MCF 10A (cell line): Measurements from ENCODE around the gene ERBB3. TPM values are rescaled to one million over a fixed set of nuclear protein-coding genes. Genes with fewer than 3 reads are reported as not detected.

ENCODE experiments used
- BruUV-seq: library from RNA; stranded (reverse); fragments of 400-500 nt; replicated peaks from 2 replicates; lab custom pipeline; 2021; lab: Mats Ljungman, UMichigan
- CTCF ChIA-PET: fragments of 300-600 bp; sonication (Branson Sonifier 250); formaldehyde crosslinking; extraction: SDS; loops from one replicate; lab custom pipeline; 2021; ENCODE audit warnings: antibody characterized with exemption, inconsistent platforms; lab: Yijun Ruan, JAX
- POLR2A ChIA-PET: fragments of 300-600, 350-650 bp; sonication (Branson Sonifier 250); formaldehyde crosslinking; extraction: SDS; loops from one replicate; lab custom pipeline; 2020; ENCODE audit warnings: antibody characterized with exemption, inconsistent platforms; lab: Yijun Ruan, JAX
- DNase-seq: peaks from one replicate; pipeline ENCODE4 v3.0.0-alpha.2; 2018; ENCODE audit not compliant: unreplicated experiment
- H3K27ac Mint-ChIP-seq: one replicate; pipeline ENCODE4 v1.8.0; 2022; ENCODE audit warnings: mild to moderate bottlenecking, low read depth, mixed read lengths; ENCODE audit not compliant: unreplicated experiment
- H3K27me3 Mint-ChIP-seq: one replicate; pipeline ENCODE4 v1.8.0; 2022; ENCODE audit warnings: mixed read lengths; ENCODE audit not compliant: insufficient read depth, unreplicated experiment
- H3K36me3 Mint-ChIP-seq: one replicate; pipeline ENCODE4 v1.8.0; 2022; ENCODE audit warnings: mild to moderate bottlenecking, moderate library complexity, mixed read lengths; ENCODE audit not compliant: insufficient read depth, unreplicated experiment
- H3K4me1 Mint-ChIP-seq: one replicate; pipeline ENCODE4 v1.8.0; 2022; ENCODE audit warnings: mixed read lengths; ENCODE audit not compliant: insufficient read depth, unreplicated experiment
- H3K4me3 Mint-ChIP-seq: one replicate; pipeline ENCODE4 v1.8.0; 2022; ENCODE audit warnings: mild to moderate bottlenecking, moderate library complexity, mixed read lengths; ENCODE audit not compliant: unreplicated experiment
- H3K9me3 Mint-ChIP-seq: one replicate; pipeline ENCODE4 v1.8.0; 2022; ENCODE audit warnings: mixed read lengths; ENCODE audit not compliant: unreplicated experiment
- intact Hi-C: fragments of 100-400 bp; cut with micrococcal nuclease; formaldehyde crosslinking; loops from 2 replicates; pipeline ENCODE4 v1.14.1; 2022
- total RNA-seq: library from RNA; stranded (reverse); gene quantifications from 2 replicates; pipeline ENCODE4 v1.2.3, GENCODE V29; 2022
- TF ChIP-seq, protein P1 (sequence below): fragments of 200-600 bp; IDR thresholded peaks from one replicate; pipeline ENCODE4 v1.8.0; 2022; ENCODE audit warnings: antibody characterized with exemption, mild to moderate bottlenecking; ENCODE audit not compliant: unreplicated experiment

ERBB3 gene
- total RNA-seq, 1 experiment from 2014 or later, result 3.7 TPM

DNA sequence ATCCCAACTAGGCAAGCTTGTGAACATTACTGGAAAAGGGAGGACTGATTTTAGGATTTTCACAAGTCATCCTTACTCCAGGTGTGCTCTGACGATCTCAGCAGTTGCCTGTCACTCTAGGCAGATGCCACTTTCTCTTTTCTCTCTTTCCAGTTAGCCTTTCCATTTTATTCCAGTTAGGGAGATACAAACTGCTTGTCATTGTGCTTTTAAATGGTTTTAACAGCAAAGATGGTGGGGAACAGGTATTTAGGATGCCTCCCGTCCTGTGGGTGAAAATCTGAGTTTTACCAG is 25.6 kb downstream of the ERBB3 start:
- ChIA-PET POLR2A (interaction anchor here (0.7 to 10.0 kb wide), 17 partner anchors 9 to 367 kb away, joined by 3 to 249 read pairs (median 10); partner anchors contain the start of genes DGKA, DNAJC14, ERBB3 and ESYT1), CTCF (interaction anchor here (0.6 to 3.4 kb wide), 8 partner anchors 10 to 369 kb away, joined by 3 to 24 read pairs (median 5); partner anchors contain the start of genes RAB5B and ZC3H10)
- Mint-ChIP-seq H3K27me3 (no peaks in the 10 kb centered on the region), H3K9me3 (no peaks in the 10 kb centered on the region), H3K36me3 (peaks cover 55% of the 10 kb centered on the region), H3K4me3 (peak overlapping the region; percentile 97), H3K27ac (peak overlapping the region; percentile 95), H3K4me1 (peaks cover 11% of the 10 kb centered on the region)
- intact Hi-C loops, result no loop called here
- TF ChIP-seq, protein P1, sequence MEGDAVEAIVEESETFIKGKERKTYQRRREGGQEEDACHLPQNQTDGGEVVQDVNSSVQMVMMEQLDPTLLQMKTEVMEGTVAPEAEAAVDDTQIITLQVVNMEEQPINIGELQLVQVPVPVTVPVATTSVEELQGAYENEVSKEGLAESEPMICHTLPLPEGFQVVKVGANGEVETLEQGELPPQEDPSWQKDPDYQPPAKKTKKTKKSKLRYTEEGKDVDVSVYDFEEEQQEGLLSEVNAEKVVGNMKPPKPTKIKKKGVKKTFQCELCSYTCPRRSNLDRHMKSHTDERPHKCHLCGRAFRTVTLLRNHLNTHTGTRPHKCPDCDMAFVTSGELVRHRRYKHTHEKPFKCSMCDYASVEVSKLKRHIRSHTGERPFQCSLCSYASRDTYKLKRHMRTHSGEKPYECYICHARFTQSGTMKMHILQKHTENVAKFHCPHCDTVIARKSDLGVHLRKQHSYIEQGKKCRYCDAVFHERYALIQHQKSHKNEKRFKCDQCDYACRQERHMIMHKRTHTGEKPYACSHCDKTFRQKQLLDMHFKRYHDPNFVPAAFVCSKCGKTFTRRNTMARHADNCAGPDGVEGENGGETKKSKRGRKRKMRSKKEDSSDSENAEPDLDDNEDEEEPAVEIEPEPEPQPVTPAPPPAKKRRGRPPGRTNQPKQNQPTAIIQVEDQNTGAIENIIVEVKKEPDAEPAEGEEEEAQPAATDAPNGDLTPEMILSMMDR, result no peak
- DNase-seq, result no peak
- BruUV-seq, result no TSS peak

DNA sequence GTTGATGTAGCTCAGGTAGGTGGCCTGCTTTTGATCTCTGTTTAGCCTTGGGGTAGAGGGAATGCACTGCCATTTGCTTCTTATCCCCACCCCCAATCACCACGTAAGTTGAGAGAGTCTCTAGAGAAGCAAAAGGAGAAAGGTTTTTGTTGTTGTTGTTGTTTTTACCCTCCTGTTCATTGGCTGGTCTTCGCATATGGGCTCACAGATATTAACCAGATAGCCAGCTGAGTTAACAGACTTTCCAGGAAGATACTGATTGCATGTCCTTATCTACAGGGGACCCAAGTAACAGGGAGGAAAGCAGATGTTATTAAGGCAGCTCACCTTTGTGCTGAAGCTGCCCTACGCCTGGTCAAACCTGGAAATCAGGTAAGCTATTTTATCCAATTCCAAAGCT is 27.3 kb downstream of the ERBB3 start:
- TF ChIP-seq, protein P1, result no peak
- ChIA-PET POLR2A (interaction anchor here (0.7 to 10.0 kb wide), 8 partner anchors 10 to 378 kb away, joined by 3 to 249 read pairs (median 4); partner anchors contain the start of genes ESYT1, RAB5B, RPL41 and SUOX), CTCF (interaction anchor here (0.9 to 1.5 kb wide), 7 partner anchors 10 to 116 kb away, joined by 3 to 5 read pairs (median 4); partner anchors contain the start of gene ZC3H10)
- no peaks in the 10 kb centered on the region for H3K9me3 Mint-ChIP-seq
- no peaks in the 10 kb centered on the region for H3K27me3 Mint-ChIP-seq
- no peak for DNase-seq
- H3K27ac Mint-ChIP-seq, result no peak overlapping the region
- H3K4me1 Mint-ChIP-seq, result peaks cover 15% of the 10 kb centered on the region
- intact Hi-C loops, result no loop called here
- peaks cover 72% of the 10 kb centered on the region for H3K36me3 Mint-ChIP-seq
- BruUV-seq, result no TSS peak
- peak overlapping the region; percentile 97 for H3K4me3 Mint-ChIP-seq

DNA sequence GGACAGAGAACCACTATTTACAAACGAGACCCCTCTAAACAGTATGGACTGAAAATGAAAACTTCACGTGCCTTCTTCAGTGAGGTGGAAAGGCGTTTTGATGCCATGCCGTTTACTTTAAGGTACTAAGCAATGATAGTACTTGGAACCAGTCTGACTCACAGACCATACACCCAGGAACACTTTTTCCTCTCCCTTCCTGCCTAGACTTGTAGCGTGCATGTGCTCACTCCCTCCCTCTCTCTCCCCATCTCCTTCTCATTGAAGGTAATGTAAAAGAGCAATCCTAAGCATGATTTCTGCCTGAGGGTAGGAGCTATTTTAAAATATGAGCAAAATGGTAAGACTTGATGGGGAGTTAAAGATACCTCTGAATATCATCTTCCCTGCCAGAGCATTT is 30.6 kb downstream of the ERBB3 start:
- Mint-ChIP-seq H3K27me3 (no peaks in the 10 kb centered on the region), H3K9me3 (no peaks in the 10 kb centered on the region), H3K27ac (no peak overlapping the region), H3K4me3 (no peak overlapping the region), H3K36me3 (peaks cover 85% of the 10 kb centered on the region), H3K4me1 (peaks cover 15% of the 10 kb centered on the region)
- DNase-seq, result peak; percentile 44
- ChIA-PET POLR2A (interaction anchor here (0.6 to 10.0 kb wide), 11 partner anchors 7 to 182 kb away, joined by 3 to 249 read pairs (median 5); partner anchors contain the start of genes RAB5B, RPL41, SMARCC2 and ZC3H10), CTCF (interaction anchor here (0.6 to 1.9 kb wide), 12 partner anchors 8 to 373 kb away, joined by 3 to 8 read pairs (median 4); partner anchors contain the start of genes ERBB3, MYL6, SMARCC2 and ZC3H10)
- BruUV-seq, result no TSS peak
- TF ChIP-seq, protein P1, result no peak
- intact Hi-C loops, result no loop called here

DNA sequence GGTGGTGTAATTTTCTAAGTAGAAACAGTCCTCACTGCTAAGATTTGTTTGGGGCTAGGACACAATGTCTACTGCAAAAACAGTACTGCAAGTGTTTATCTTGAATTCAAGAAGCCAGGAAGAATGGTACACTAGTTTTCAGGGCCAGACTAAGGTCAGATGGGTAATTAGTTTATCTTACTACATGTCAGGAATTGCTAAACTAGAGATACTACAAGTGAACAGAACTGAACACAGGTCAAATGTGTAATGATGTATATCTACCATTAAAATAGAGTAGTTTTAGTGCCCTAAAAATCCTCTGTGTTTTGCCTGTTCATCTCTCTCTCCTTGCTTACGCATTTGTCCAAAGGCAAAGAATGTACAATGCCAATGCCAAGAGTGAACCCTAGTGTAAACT is 34.1 kb downstream of the ERBB3 start:
- H3K27ac Mint-ChIP-seq, result no peak overlapping the region
- H3K9me3 Mint-ChIP-seq, result no peaks in the 10 kb centered on the region
- no peaks in the 10 kb centered on the region for H3K27me3 Mint-ChIP-seq
- H3K36me3 Mint-ChIP-seq, result peaks cover 80% of the 10 kb centered on the region
- no peak overlapping the region for H3K4me3 Mint-ChIP-seq
- CTCF ChIA-PET, result interaction anchor here (1.8 kb wide), 1 partner anchor 9 kb away, joined by 4 read pairs; the partner anchor contains the start of gene PA2G4
- POLR2A ChIA-PET, result interaction anchor here (1.6 to 6.0 kb wide), 2 partner anchors 13 to 14 kb away, joined by 7 to 165 read pairs; partner anchors contain the start of gene ESYT1
- TF ChIP-seq, protein P1, result no peak
- BruUV-seq, result no TSS peak
- peaks cover 17% of the 10 kb centered on the region for H3K4me1 Mint-ChIP-seq
- DNase-seq, result no peak
- intact Hi-C loops, result no loop called here
